Neural cell (in vitro differentiated cells): ENCODE measurements around the gene VPS72. TPM values are rescaled to one million over a fixed set of nuclear protein-coding genes. Genes with fewer than 3 reads are reported as not detected.

Source experiments
- H2AFZ ChIP-seq: fragments of 200-600, 300-800 bp; sonication (generic), shearing (Covaris generic); 2 replicates; pipeline ENCODE4 v1.6.0; 2014; ENCODE audit warnings: low read depth, mild to moderate bottlenecking, antibody characterized with exemption, low read length, moderate library complexity
- H3F3A ChIP-seq: fragments of 200-600 bp; shearing (Covaris generic); 2 replicates; pipeline ENCODE4 v1.6.1; 2016; ENCODE audit warnings: mild to moderate bottlenecking, moderate library complexity, mixed read lengths, antibody characterized with exemption, low read length; ENCODE audit not compliant: insufficient read depth, poor library complexity, severe bottlenecking
- H3K27ac ChIP-seq: fragments of 200-600, 300-800 bp; sonication (generic), shearing (Covaris generic); 2 replicates; pipeline ENCODE4 v1.5.1; 2014; ENCODE audit warnings: mild to moderate bottlenecking, low read length, moderate library complexity
- H3K27me3 ChIP-seq: fragments of 300-800, 200-600 bp; sonication (generic), shearing (Covaris generic); 2 replicates; pipeline ENCODE4 v1.6.0; 2014; ENCODE audit warnings: mild to moderate bottlenecking, low read depth, low read length, moderate library complexity; ENCODE audit not compliant: insufficient read depth
- H3K36me3 ChIP-seq: fragments of 300-800, 200-600 bp; sonication (generic), shearing (Covaris generic); 2 replicates; pipeline ENCODE4 v1.5.1; 2014; ENCODE audit warnings: mild to moderate bottlenecking, antibody characterized with exemption, low read length, moderate library complexity; ENCODE audit not compliant: insufficient read depth
- H3K4me2 ChIP-seq: fragments of 300-800, 200-600 bp; sonication (generic), shearing (Covaris generic); 2 replicates; pipeline ENCODE4 v1.6.0; 2014; ENCODE audit warnings: mild to moderate bottlenecking, low read length
- H3K4me3 ChIP-seq: fragments of 300-800, 200-600 bp; sonication (generic), shearing (Covaris generic); 2 replicates; pipeline ENCODE4 v1.5.1; 2014; ENCODE audit warnings: mild to moderate bottlenecking, low read length, moderate library complexity
- H3K79me2 ChIP-seq: fragments of 200-600 bp; shearing (Covaris generic); replicated peaks from 2 replicates; pipeline ENCODE4 v1.6.0; 2014; ENCODE audit warnings: mild to moderate bottlenecking, low read length, moderate library complexity; ENCODE audit not compliant: insufficient read depth
- H3K9ac ChIP-seq: fragments of 300-800, 200-600 bp; sonication (generic), shearing (Covaris generic); 2 replicates; pipeline ENCODE4 v1.6.1; 2016; ENCODE audit warnings: mild to moderate bottlenecking, low read length, mixed read lengths
- H3K9me2 ChIP-seq: fragments of 200-600 bp; shearing (Covaris generic); 2 replicates; pipeline ENCODE4 v1.6.1; 2016; ENCODE audit warnings: mild to moderate bottlenecking, low read length, mixed read lengths; ENCODE audit not compliant: insufficient read depth
- H3K9me3 ChIP-seq: fragments of 200-600, 300-800 bp; sonication (generic), shearing (Covaris generic); 2 replicates; pipeline ENCODE4 v1.6.1; 2016; ENCODE audit warnings: mild to moderate bottlenecking, mixed run types, low read length, moderate library complexity, mixed read lengths
- H4K20me1 ChIP-seq: fragments of 200-600 bp; shearing (Covaris generic); 2 replicates; pipeline ENCODE4 v1.6.1; 2016; ENCODE audit warnings: mild to moderate bottlenecking, mixed run types; ENCODE audit not compliant: insufficient read depth
- EP300 ChIP-seq: fragments of 450-650 bp; conservative IDR thresholded peaks from 2 replicates; pipeline ENCODE4 v1.6.1; 2014; ENCODE audit warnings: antibody characterized with exemption, mild to moderate bottlenecking, moderate library complexity; ENCODE audit not compliant: poor library complexity, severe bottlenecking
- EZH2 ChIP-seq: fragments of 200-600, 300-800 bp; shearing (Covaris generic), sonication (generic); IDR thresholded peaks from 2 replicates; pipeline ENCODE4 v1.6.1; 2014; ENCODE audit warnings: antibody characterized with exemption, low read length, borderline replicate concordance, mild to moderate bottlenecking; ENCODE audit not compliant: insufficient read depth, poor library complexity, severe bottlenecking
- MXI1 ChIP-seq: fragments of 450-650 bp; conservative IDR thresholded peaks from 2 replicates; pipeline ENCODE4 v1.6.1; 2014; ENCODE audit warnings: antibody characterized with exemption, mild to moderate bottlenecking; ENCODE audit not compliant: poor library complexity, severe bottlenecking
- POLR2AphosphoS5 ChIP-seq: IDR thresholded peaks from 2 replicates; pipeline ENCODE4 v1.6.1; 2012
- RAD21 ChIP-seq: fragments of 450-650 bp; conservative IDR thresholded peaks from 2 replicates; pipeline ENCODE4 v1.6.1; 2014; ENCODE audit warnings: antibody characterized with exemption, mild to moderate bottlenecking, moderate library complexity
- SMC3 ChIP-seq: fragments of 450-650 bp; conservative IDR thresholded peaks from 2 replicates; pipeline ENCODE4 v1.6.1; 2014; ENCODE audit warnings: antibody characterized with exemption, mild to moderate bottlenecking, moderate library complexity; ENCODE audit not compliant: poor library complexity
- TAF1 ChIP-seq: IDR thresholded peaks from 2 replicates; pipeline ENCODE4 v1.6.1; 2012; ENCODE audit warnings: low read depth
- polyA plus RNA-seq: library from polyadenylated mRNA; depleted of rRNA; stranded (reverse); fragments of >200 nt; gene quantifications from 2 replicates; pipeline ENCODE4 v1.2.3, GENCODE V29; 2014
- TF ChIP-seq, protein P1 (sequence below): IDR thresholded peaks from 2 replicates; pipeline ENCODE4 v1.6.1; 2012; ENCODE audit warnings: borderline replicate concordance
- TF ChIP-seq, protein P2 (sequence below): fragments of 450-650 bp; IDR thresholded peaks from 2 replicates; pipeline ENCODE4 v1.5.1; 2014; ENCODE audit warnings: antibody characterized with exemption, mild to moderate bottlenecking, moderate library complexity; ENCODE audit not compliant: poor library complexity, severe bottlenecking

VPS72 gene
- polyA plus RNA-seq, 1 donor from 2014 or later, result 232 TPM

DNA sequence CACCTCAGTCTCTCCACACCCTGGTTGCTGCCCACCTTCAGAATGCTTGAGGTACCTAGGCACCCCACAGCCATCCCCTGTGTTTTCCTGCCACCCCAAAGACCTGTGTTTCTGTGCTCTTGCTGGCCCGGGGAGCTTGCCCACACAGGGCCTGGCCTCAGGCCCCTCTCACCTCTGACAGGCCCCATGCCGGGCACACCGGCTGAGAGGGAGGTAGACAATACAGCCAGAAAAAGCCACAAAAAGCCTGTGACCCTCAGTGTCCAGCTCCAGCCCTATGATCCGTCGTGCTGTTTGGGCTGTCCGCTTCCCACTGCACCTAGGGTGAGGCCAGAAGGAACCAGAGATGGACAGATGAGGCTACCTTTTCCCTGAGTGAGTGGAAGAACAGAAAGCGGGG is 55.0 kb downstream of the VPS72 start:
- TF ChIP-seq, protein P1, sequence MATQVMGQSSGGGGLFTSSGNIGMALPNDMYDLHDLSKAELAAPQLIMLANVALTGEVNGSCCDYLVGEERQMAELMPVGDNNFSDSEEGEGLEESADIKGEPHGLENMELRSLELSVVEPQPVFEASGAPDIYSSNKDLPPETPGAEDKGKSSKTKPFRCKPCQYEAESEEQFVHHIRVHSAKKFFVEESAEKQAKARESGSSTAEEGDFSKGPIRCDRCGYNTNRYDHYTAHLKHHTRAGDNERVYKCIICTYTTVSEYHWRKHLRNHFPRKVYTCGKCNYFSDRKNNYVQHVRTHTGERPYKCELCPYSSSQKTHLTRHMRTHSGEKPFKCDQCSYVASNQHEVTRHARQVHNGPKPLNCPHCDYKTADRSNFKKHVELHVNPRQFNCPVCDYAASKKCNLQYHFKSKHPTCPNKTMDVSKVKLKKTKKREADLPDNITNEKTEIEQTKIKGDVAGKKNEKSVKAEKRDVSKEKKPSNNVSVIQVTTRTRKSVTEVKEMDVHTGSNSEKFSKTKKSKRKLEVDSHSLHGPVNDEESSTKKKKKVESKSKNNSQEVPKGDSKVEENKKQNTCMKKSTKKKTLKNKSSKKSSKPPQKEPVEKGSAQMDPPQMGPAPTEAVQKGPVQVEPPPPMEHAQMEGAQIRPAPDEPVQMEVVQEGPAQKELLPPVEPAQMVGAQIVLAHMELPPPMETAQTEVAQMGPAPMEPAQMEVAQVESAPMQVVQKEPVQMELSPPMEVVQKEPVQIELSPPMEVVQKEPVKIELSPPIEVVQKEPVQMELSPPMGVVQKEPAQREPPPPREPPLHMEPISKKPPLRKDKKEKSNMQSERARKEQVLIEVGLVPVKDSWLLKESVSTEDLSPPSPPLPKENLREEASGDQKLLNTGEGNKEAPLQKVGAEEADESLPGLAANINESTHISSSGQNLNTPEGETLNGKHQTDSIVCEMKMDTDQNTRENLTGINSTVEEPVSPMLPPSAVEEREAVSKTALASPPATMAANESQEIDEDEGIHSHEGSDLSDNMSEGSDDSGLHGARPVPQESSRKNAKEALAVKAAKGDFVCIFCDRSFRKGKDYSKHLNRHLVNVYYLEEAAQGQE, result no peak
- TF ChIP-seq MXI1 (no peak), RAD21 (no peak), TAF1 (no peak), POLR2AphosphoS5 (no peak), EP300 (no peak), SMC3 (no peak), EZH2 (no peak)
- TF ChIP-seq, protein P2, sequence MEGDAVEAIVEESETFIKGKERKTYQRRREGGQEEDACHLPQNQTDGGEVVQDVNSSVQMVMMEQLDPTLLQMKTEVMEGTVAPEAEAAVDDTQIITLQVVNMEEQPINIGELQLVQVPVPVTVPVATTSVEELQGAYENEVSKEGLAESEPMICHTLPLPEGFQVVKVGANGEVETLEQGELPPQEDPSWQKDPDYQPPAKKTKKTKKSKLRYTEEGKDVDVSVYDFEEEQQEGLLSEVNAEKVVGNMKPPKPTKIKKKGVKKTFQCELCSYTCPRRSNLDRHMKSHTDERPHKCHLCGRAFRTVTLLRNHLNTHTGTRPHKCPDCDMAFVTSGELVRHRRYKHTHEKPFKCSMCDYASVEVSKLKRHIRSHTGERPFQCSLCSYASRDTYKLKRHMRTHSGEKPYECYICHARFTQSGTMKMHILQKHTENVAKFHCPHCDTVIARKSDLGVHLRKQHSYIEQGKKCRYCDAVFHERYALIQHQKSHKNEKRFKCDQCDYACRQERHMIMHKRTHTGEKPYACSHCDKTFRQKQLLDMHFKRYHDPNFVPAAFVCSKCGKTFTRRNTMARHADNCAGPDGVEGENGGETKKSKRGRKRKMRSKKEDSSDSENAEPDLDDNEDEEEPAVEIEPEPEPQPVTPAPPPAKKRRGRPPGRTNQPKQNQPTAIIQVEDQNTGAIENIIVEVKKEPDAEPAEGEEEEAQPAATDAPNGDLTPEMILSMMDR, result no peak
- H3K4me3 ChIP-seq, result no peak overlapping the region
- H3K4me2 ChIP-seq, result no peak overlapping the region
- no peak overlapping the region for H2AFZ ChIP-seq
- H4K20me1 ChIP-seq, result no peaks in the 10 kb centered on the region
- H3K9me3 ChIP-seq, result no peaks in the 10 kb centered on the region
- no peaks in the 10 kb centered on the region for H3K9me2 ChIP-seq
- H3K27ac ChIP-seq, result no peak overlapping the region
- H3K79me2 ChIP-seq, result no peaks in the 10 kb centered on the region
- no peak overlapping the region for H3K9ac ChIP-seq
- no peaks in the 10 kb centered on the region for H3F3A ChIP-seq
- peaks cover 6% of the 10 kb centered on the region for H3K36me3 ChIP-seq
- H3K27me3 ChIP-seq, result no peaks in the 10 kb centered on the region

DNA sequence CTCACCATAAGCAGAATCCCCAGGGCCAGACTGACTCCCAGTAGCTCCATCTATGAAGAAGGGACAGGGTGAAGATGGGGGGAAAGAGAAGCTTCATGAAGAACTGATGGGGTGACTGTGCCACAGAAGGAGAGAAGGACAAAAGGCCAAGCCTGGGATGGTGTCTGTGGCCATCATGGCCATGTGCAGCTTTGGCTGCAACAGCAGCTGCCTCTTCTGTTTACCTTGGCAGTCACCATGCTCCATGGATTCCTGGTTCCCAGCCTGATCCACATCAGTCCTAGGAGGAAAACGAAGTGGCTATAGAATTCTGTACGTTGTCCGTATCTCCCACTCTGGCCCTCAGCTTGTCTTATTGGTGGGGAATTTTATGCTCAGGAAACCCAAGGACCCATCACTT is 55.6 kb downstream of the VPS72 start:
- Histone ChIP-seq H3K27me3 (no peaks in the 10 kb centered on the region), H3K4me2 (no peak overlapping the region), H3K4me3 (no peak overlapping the region), H3K36me3 (peaks cover 6% of the 10 kb centered on the region), H2AFZ (no peak overlapping the region), H3K9me2 (no peaks in the 10 kb centered on the region), H3K79me2 (no peaks in the 10 kb centered on the region), H3K9ac (no peak overlapping the region), H3F3A (no peaks in the 10 kb centered on the region), H3K27ac (no peak overlapping the region), H3K9me3 (no peaks in the 10 kb centered on the region), H4K20me1 (no peaks in the 10 kb centered on the region)
- TF ChIP-seq, protein P2, result no peak
- TF ChIP-seq RAD21 (no peak), SMC3 (no peak), MXI1 (no peak), EZH2 (no peak), EP300 (no peak), TAF1 (no peak), POLR2AphosphoS5 (no peak)
- TF ChIP-seq, protein P1, result no peak
